HT-29 (cell line): ENCODE data around the gene ANK3. TPM values are rescaled to one million over a fixed set of nuclear protein-coding genes. Genes with fewer than 3 reads are reported as not detected.
A peak's percentile ranks its signal among the peaks of the same experiment; 100 is the strongest.
"Not testable (repeated sequence)": the region's sequence is repeated elsewhere in the genome, so short reads cannot be mapped to it uniquely, and the experiment has no call there.

Experiments
- DNase-seq: peaks from one replicate; pipeline ENCODE4 v3.0.0-alpha.2; 2015; ENCODE audit warnings: low spot score
- total RNA-seq: library from RNA; depleted of rRNA; stranded (reverse); fragments of >200 nt; shearing (Covaris generic); gene quantifications from 2 replicates; pipeline ENCODE4 v1.2.3, GENCODE V29; 2014

The ANK3 gene
- total RNA-seq, 1 experiment from 2014 or later: 11.5 TPM

DNA sequence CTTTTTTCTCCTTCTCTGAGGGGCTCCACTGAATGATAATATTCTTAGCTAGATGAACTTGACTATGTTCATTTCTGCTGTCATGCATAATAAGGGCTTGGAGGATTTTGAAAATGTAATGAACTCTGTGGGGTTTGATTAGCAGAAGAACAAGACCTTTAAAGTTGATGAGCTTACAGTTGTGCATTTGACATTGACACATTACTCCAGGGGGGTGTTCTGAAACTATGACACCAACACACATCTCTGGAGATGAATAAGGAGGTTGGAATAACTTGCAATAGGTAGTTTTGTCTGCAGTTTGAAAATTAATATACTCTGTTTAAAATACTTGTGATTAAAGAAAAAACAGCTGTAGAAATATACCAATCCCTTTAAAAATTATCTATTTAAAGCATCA, 80.3 kb downstream of the ANK3 start:
- no peak for DNase-seq

- DNase-seq: no peak
Measured at GRCh38 chr10:60305380-60305892, 84.2 kb downstream of the ANK3 start.

GRCh38 chr10:60304829-60305379, 84.8 kb downstream of the ANK3 start:
- DNase-seq: no peak

GRCh38 chr10:60303778-60304177, 85.9 kb downstream of the ANK3 start:
- no peak for DNase-seq

DNA sequence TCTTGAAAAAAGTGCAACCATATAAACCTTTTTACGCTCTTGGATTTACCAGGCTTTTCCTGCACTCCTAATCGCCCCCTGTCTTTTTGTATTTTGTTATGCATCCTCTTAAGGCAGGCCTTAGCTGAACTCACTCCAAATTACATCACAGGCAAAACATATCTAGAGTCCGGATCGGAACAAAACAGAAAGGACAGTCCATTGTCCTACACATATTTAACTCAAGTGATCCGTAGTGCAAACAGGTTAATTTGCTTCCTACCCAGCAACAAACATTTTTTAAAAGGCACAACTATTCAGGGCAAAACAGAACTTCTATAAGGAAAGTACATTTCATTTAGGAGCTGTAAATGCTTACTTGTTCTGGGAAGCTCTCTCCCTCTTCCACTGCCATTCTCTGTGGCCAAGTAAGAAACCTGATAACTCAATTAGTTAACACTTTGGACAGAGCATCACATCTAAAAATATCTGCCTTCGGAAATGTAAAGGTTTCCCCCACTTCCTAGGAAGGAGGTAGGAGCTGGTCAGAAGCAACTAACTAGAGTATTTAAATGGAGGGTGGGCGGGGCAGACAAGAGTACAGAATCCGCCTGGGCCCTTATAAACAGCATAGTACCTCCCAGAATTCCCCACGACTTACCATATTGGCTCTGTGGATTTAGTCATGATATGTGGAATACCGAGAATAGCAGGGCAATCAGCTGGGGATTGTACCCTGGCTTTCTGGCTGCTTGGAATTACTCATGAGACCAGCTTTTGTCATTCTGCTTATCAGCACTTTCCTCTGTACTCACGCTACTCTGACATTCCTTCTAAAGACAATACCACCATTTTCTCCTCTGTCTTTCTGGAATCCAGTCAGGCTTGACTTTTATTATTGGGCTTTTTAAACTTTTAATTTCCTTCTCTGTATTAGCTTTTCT, 89.5 kb downstream of the ANK3 start:
- no peak for DNase-seq

DNA sequence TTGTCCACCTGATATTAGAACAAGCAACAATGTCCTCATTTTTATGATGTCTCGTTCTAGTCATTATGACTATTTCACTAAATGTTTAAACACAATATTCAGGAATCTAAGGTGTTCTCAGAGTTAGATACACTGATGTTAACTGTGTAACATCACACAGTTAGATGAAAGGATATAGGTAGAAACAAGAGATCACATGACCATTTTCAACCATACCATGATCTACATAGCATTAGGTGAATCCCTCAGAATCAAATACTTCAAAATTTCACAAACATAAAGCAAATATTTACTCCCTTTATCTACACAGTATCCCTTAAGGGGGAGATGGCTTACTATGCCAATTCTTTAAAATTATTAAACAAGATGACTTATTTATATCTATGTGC, 90.3 kb downstream of the ANK3 start:
- no peak for DNase-seq

DNA sequence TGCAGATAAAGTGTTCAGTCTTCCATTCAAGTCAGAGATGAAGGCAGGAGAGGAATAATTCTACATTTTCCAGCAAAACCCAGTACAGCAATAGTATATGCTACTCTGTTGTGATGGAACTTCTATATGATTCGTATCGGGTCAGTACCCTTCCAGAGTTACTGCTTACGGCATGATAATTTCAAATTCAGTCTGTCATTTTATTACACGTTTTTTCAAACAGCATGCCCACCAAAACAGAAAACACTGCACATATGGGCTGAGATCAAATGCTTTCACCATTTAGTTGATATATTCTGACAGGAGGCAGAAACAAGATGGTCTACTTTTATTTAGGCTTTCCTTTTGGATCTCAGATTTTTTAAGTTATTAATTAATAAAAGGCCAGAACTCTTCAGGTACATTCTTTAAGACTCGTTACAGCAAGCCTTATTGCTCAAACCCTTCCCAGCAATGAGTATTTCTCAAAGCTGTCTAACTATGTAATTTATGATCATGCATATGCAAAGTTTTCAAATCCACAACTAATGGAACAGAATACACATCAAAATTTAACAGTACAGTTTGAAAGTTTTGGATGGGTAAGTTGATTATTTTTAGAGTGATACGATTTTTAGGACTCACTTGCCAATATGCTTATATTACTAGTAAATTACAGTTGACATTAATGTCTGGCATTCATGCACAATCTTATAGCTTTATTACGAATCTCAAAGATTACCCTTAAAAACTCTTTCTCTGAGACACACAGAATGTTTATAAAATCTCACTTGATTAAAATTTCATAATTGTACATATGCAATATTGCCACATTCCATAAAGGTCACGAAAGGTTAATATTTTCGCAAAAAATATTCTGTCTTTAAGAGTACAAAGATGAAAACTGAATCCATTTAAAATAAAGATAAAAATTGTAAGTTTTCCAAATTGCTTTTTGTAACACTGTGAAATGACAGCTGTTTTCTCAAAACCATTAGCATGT, 91.0 kb downstream of the ANK3 start:
- DNase-seq: no peak

DNA sequence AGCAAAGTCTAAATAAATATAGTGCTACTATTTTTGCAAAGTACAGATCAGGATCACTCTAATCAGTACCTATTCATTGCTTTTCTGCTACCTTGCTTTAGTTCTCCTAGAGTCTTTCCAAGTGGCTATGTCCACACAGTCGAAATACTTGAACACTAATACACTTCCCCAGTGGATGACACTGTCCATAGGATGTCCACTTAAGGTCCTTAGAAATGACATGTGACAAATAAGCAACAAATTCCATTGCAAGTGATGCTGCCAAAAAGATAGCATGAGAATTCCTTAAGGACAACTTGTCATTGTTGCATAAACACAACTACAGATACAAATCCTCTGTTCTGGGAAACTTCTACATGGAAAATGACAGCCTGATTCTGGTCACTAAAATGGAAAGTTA, 93.6 kb downstream of the ANK3 start:
- DNase-seq: no peak

GRCh38 chr10:60295028-60295937, 94.4 kb downstream of the ANK3 start:
- DNase-seq: no peak

DNA sequence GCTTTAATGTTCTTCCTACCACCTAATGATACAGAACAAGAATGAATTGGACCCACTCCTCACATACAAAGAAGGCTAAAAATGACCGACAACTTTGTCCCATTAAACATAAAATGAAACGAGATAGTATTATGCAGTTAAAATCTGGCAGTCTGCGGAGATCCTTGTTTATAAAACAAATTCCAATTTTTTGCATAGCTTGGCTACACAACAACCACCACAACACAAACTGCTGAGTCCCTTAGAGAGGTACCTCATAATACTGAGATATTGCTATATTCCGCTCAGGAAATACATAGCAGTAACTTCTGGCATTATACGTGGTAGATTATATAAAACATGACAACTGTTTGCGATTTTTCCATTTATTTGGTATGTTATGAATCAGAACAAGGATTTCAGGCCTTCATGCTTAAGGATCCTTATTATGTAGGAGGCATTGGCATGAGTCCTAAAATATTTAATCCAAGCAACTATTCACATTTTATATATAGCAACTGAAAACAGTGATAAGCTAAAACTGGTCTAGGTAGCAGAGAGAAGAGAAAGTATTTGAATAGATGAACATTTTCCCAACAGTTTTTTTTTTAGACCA, 96.0 kb downstream of the ANK3 start:
- DNase-seq: no peak

GRCh38 chr10:60292998-60293397, 96.7 kb downstream of the ANK3 start:
- DNase-seq: no peak

GRCh38 chr10:60292536-60292935, 97.1 kb downstream of the ANK3 start:
- DNase-seq: not testable (repeated sequence)

- no peak for DNase-seq
Measured at GRCh38 chr10:60291344-60291930, 98.2 kb downstream of the ANK3 start.

DNA sequence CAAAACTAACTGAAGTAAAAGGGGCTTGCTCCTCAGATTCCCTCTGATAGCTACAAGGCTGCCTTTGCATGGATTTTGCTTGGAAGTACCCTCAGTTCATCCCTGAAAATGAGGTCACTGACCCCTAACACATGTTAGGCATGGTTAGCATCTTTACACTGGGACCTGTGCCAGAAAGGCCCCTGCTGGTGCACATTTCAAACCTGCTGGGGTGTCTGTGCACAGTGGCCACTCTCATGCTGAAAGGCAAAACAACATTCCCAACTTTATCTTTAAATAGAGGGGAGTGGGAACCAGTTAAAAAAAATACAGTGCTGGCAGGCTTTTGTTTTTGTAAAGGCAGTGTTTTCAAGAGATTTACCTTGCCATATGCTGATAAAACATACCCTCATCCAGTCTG, 99.1 kb downstream of the ANK3 start:
- DNase-seq: no peak

DNA sequence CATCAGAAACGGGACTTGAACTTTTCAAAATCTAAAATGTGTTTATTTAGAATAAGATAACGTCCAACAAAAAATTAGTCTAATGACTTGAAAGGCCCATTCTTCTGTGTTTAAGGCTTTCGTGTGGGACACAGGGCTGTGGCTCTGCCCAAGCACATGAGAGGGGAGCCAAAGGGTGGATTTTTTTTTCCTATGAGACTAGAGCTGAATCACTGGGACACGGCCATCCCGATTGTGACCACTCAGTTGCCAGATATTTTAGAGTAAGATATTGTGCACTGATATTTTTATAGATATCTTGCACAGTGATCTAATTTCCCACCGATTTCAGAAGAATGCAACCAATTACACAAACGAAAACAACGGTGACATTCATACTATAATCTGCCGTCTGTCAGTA, 99.9 kb downstream of the ANK3 start:
- no peak for DNase-seq

- DNase-seq: no peak
Measured at GRCh38 chr10:60288256-60288655, 101.4 kb downstream of the ANK3 start.

- DNase-seq: no peak
Measured at GRCh38 chr10:60286559-60286958, 103.1 kb downstream of the ANK3 start.

DNA sequence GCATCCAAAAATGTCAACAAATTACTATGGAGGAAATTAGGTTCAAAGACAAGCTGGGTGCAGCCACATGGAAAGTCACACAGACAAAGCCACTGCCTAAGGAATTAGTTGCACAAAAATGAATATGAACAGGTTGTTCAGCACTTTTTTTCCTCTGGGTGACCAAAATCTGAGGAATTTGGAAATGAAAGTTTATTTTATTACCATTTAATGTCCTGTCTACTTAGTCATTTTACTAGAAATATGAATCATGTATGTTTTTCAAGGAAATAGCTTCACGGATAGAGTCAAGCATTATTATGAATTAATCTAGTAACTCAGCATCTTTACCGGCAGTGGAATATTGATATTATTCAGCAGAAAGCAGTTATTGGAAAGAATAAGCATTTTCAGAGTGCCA, 106.3 kb downstream of the ANK3 start:
- DNase-seq: no peak

DNA sequence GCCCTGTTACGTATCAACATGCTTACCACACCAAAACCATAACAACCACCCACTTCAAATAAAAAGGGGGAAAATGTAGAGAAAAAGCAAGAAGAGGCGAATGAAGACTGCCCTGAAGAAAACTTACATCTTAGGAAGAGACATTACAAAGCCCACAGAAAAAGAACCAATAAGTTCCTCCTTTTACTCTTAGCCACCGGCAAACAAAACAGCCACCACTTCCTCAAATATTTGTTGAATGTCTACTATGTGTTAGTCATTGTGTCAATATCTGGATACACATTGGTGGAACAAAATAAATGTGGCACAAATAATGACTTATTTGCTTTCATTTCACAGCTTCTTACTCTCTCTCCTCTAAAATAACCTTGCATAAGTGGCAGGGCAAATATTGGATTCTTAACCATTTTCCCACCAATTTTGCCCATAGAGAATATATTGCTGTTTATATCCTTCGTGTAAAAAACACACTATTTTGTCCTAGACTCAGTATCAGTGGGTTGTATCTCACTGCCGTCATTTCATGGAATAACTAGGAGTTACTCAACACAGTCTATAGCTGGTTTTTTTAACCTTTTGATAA, 106.8 kb downstream of the ANK3 start:
- peak; percentile 74 for DNase-seq
